ENCODE measurements around the gene AGR2. TPM values are rescaled to one million over a fixed set of nuclear protein-coding genes. Genes with fewer than 3 reads are reported as not detected.

The AGR2 gene
- total and polyA plus RNA-seq, 12 donors = not detected

DNA sequence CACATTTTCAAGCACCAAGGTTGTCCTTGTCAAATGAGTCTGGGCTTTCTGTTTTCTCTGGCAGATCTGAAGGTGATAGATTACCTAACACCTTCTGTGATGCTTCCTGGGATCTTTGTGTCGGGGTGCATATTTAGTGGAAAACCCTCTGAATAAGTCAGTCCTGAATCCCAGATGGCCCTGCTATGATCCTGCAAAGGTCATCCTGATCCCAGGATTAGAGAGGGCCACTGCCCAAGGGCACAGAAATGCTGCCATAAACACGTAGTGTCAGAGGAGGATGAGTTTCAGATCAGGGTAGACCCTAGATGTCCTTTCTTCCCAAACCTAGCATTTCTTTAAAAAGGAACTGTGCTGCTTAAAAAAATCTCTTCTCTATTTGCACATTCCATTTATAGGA is 19.0 kb downstream of the AGR2 start:
- WGBS, 2 donors = 82 to 84% methylated on average over 2 of the region's 2 CpGs
- TF ChIP-seq, protein P1, sequence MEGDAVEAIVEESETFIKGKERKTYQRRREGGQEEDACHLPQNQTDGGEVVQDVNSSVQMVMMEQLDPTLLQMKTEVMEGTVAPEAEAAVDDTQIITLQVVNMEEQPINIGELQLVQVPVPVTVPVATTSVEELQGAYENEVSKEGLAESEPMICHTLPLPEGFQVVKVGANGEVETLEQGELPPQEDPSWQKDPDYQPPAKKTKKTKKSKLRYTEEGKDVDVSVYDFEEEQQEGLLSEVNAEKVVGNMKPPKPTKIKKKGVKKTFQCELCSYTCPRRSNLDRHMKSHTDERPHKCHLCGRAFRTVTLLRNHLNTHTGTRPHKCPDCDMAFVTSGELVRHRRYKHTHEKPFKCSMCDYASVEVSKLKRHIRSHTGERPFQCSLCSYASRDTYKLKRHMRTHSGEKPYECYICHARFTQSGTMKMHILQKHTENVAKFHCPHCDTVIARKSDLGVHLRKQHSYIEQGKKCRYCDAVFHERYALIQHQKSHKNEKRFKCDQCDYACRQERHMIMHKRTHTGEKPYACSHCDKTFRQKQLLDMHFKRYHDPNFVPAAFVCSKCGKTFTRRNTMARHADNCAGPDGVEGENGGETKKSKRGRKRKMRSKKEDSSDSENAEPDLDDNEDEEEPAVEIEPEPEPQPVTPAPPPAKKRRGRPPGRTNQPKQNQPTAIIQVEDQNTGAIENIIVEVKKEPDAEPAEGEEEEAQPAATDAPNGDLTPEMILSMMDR (IDR thresholded peaks at IDR 0.05) = no peak
- Histone ChIP-seq H3K4me3 (no peak overlapping the region), H3K9me3 (no peaks in the 10 kb centered on the region), H3K27me3 (no peaks in the 10 kb centered on the region), H3K36me3 (peaks cover 0 to 38% (median 0%) of the 10 kb centered on the region in 9 donors), H3K4me1 (no peaks in the 10 kb centered on the region), H3K27ac (no peak overlapping the region)
- DNase-seq = no peak
- no peak for ATAC-seq
- intact Hi-C loops (cut with DNase I) = no loop called here

DNA sequence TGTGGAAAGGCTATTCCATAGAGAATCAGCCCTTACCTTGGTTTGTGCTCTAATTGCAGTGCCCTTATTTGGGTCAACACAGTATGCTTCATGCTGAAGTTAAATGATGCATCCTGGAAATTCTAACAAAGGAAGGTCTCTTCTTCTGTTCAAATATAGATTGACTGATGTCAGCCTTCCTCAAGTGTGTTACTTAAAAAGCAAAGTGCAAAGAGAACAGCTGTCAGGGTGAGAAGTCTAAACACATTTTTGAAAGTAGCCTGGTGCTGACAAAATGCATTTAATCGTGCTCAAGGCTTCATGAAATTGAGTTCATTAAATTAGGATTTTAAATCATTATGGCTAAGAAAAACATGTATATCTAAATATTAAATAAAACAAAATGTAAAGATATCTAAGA is 19.5 kb downstream of the AGR2 start:
- intact Hi-C loops (cut with DNase I) = no loop called here
- H3K4me1 ChIP-seq = no peaks in the 10 kb centered on the region
- no peak for DNase-seq
- TF ChIP-seq, protein P1 (IDR thresholded peaks at IDR 0.05) = no peak
- H3K4me3 ChIP-seq = no peak overlapping the region
- H3K27me3 ChIP-seq = no peaks in the 10 kb centered on the region
- H3K27ac ChIP-seq = no peak overlapping the region
- WGBS, 2 donors = 85 to 87% methylated on average over 1 of the region's 1 CpG
- H3K36me3 ChIP-seq = peaks cover 0 to 38% (median 0%) of the 10 kb centered on the region in 9 donors
- ATAC-seq = no peak
- no peaks in the 10 kb centered on the region for H3K9me3 ChIP-seq

DNA sequence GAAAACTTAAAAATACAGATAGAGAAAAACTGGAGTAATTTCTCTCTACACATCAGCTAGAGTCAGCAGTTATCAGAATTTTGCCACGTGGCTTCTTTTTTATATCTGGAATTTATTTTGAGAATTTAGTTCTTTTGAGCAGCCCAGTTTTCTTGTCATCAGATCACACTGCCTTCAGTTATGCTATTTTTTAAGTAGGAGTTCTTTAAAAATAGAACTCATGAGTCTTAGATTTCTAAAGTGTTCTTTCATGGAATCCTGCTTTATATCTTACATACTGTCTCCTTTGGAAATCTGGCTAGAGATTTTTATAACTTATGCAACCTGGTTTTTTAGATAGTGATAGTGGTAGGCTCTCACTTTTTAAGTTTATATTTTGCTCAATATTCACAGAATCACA is 24.2 kb downstream of the AGR2 start:
- Histone ChIP-seq H3K36me3 (peaks cover 0 to 51% (median 0%) of the 10 kb centered on the region in 9 donors), H3K27me3 (no peaks in the 10 kb centered on the region), H3K9me3 (no peaks in the 10 kb centered on the region), H3K4me3 (no peak overlapping the region), H3K4me1 (no peaks in the 10 kb centered on the region), H3K27ac (no peak overlapping the region)
- TF ChIP-seq, protein P1 (IDR thresholded peaks at IDR 0.05) = no peak
- intact Hi-C loops (cut with DNase I) = no loop called here
- ATAC-seq (no peak), DNase-seq (no peak)
- 56 to 74% methylated on average over 1 of the region's 1 CpG for WGBS, 2 donors

DNA sequence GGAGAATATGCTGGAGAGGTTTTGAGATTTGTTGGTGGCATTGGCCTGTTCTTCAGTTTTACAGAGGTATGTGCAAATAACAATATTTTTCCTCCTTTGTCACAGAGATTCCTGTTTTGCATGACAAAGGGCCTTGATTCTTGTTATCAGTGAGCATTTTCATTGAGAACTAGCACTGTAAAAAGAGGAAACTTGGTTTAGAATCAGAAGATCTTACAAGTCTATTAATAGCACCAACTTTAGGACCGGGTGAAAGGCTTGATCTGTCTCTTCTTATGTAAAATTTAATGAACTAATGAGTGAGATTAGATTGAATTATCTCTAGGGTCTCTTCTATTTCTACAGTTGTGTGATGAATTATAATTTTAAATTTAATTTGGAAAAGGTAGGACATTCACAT is 25.7 kb downstream of the AGR2 start:
- ATAC-seq = no peak

More for the DNA sequence above, 25.7 kb downstream of the AGR2 start:
- H3K27ac ChIP-seq = no peak overlapping the region
- H3K4me3 ChIP-seq = no peak overlapping the region
- H3K27me3 ChIP-seq = no peaks in the 10 kb centered on the region
- intact Hi-C loops (cut with DNase I) = no loop called here
- TF ChIP-seq, protein P1 (IDR thresholded peaks at IDR 0.05) = no peak
- no peaks in the 10 kb centered on the region for H3K4me1 ChIP-seq
- 50 to 59% methylated on average over 1 of the region's 1 CpG for WGBS, 2 donors
- H3K9me3 ChIP-seq = no peaks in the 10 kb centered on the region
- peaks cover 0 to 37% (median 0%) of the 10 kb centered on the region in 9 donors for H3K36me3 ChIP-seq
- DNase-seq = no peak

Measured in heart right ventricle (tissue), 16 donors.